GM20000 (cell line): ENCODE data around the gene DNMBP.
"Not testable (repeated sequence)": the region's sequence is repeated elsewhere in the genome, so short reads cannot be mapped to it uniquely, and the experiment has no call there.

Source experiments
- DNase-seq: peaks from one replicate; pipeline ENCODE4 v3.0.0; 2012; ENCODE audit warnings: low spot score
- CTCF ChIP-seq: IDR thresholded peaks from 2 replicates; pipeline ENCODE4 v1.5.1; 2012; ENCODE audit warnings: mild to moderate bottlenecking, control low read depth; ENCODE audit errors: extremely low read depth, missing control alignments

Gene DNMBP

GRCh38 chr10:99914236-99914635 lies 95.5 kb downstream of the DNMBP start:
- no peak for TF ChIP-seq CTCF
- DNase-seq: no peak

- no peak for DNase-seq
- no peak for TF ChIP-seq CTCF
Measured at GRCh38 chr10:99913831-99914235, 95.9 kb downstream of the DNMBP start.

GRCh38 chr10:99912041-99912440 lies 97.7 kb downstream of the DNMBP start:
- no peak for DNase-seq
- TF ChIP-seq CTCF: no peak

GRCh38 chr10:99908512-99908911 lies 101.2 kb downstream of the DNMBP start:
- no peak for DNase-seq
- TF ChIP-seq CTCF: no peak

- no peak for TF ChIP-seq CTCF
- DNase-seq: no peak
Measured at GRCh38 chr10:99906470-99906869, 103.3 kb downstream of the DNMBP start.

- no peak for TF ChIP-seq CTCF
- DNase-seq: no peak
Measured at GRCh38 chr10:99905971-99906370, 103.8 kb downstream of the DNMBP start.

GRCh38 chr10:99895867-99896266 lies 113.9 kb downstream of the DNMBP start:
- DNase-seq: no peak
- TF ChIP-seq CTCF: no peak

GRCh38 chr10:99895066-99895465 lies 114.7 kb downstream of the DNMBP start:
- not testable (repeated sequence) for DNase-seq
